ENCODE measurements around the gene IZUMO1R.
"Not testable (repeated sequence)": the region's sequence is repeated elsewhere in the genome, so short reads cannot be mapped to it uniquely, and the experiment has no call there.

DNA sequence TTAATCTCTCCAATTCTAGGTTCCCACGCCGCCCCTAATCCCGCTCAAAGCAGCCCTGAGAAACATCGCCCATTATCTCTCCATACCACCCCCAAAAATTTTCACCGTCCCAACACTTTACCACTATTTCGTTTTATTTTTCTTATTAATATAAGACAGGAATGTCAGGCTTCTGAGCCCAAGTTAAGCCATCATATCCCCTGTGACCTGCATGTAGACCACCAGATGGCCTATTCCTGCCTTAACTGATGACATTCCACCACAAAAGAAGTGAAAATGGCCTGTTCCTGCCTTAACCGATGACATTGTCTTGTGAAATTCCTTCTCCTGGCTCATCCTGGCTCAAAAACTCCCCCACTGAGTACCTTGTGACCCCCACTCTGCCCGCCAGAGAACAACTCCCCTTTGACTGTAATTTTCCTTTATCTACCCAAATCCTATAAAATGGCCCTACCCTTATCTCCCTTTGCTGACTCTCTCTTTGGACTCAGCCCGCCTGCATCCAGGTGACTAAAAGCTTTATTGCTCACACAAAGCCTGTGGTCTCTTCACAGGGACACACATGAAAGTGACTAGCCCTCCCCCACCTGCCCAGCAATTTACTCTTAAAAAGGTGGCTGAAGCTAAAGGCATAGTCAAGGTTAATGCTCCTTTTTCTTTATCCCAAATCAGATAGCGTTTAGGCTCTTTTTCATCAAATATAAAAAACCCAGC, 46.6 kb downstream of the IZUMO1R start:
- not testable (repeated sequence) for TF ChIP-seq EZH2 (IDR thresholded peaks at IDR 0.05; ENCODE audit: borderline replicate concordance, low read depth, low read length, severe bottlenecking)
- TF ChIP-seq, protein P1, sequence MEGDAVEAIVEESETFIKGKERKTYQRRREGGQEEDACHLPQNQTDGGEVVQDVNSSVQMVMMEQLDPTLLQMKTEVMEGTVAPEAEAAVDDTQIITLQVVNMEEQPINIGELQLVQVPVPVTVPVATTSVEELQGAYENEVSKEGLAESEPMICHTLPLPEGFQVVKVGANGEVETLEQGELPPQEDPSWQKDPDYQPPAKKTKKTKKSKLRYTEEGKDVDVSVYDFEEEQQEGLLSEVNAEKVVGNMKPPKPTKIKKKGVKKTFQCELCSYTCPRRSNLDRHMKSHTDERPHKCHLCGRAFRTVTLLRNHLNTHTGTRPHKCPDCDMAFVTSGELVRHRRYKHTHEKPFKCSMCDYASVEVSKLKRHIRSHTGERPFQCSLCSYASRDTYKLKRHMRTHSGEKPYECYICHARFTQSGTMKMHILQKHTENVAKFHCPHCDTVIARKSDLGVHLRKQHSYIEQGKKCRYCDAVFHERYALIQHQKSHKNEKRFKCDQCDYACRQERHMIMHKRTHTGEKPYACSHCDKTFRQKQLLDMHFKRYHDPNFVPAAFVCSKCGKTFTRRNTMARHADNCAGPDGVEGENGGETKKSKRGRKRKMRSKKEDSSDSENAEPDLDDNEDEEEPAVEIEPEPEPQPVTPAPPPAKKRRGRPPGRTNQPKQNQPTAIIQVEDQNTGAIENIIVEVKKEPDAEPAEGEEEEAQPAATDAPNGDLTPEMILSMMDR (IDR thresholded peaks at IDR 0.05; ENCODE audit: borderline replicate concordance, extremely low read depth, low read length, poor library complexity, severe bottlenecking) = not testable (repeated sequence)

Data from DND-41 (cell line).